HepG2 (cell line): ENCODE results near the gene RABGGTB. TPM values are rescaled to one million over a fixed set of nuclear protein-coding genes. Genes with fewer than 3 reads are reported as not detected.

Source experiments
- ATF2 ChIP-seq: sonication (generic); formaldehyde crosslinking; IDR thresholded peaks from 2 replicates; pipeline ENCODE4 v1.4.0; 2020; ENCODE audit warnings: missing genetic modification reagents
- HMG20B ChIP-seq: conservative IDR thresholded peaks from 2 replicates; pipeline ENCODE4 v1.6.1; 2016; ENCODE audit warnings: missing genetic modification reagents, missing compliant biosample characterization
- KLF13 ChIP-seq: sonication (generic); formaldehyde crosslinking; IDR thresholded peaks from 2 replicates; pipeline ENCODE4 v1.4.0; 2020; ENCODE audit warnings: mild to moderate bottlenecking, missing genetic modification reagents
- NFIC ChIP-seq: IDR thresholded peaks from 2 replicates; pipeline ENCODE4 v1.6.1; 2012; ENCODE audit warnings: mild to moderate bottlenecking, low read length, inconsistent platforms
- SNAPC2 ChIP-seq: sonication (generic); formaldehyde crosslinking; IDR thresholded peaks from 2 replicates; pipeline ENCODE4 v1.8.1; 2022; ENCODE audit warnings: mild to moderate bottlenecking, missing genetic modification reagents
- SNAPC4 ChIP-seq: sonication (generic); formaldehyde crosslinking; IDR thresholded peaks from 2 replicates; pipeline ENCODE4 v1.4.0; 2020; ENCODE audit warnings: mild to moderate bottlenecking, missing genetic modification reagents
- ZBTB33 ChIP-seq: sonication (generic); formaldehyde crosslinking; IDR thresholded peaks from 2 replicates; pipeline ENCODE4 v1.4.0; 2020; ENCODE audit warnings: missing genetic modification reagents
- ZBTB34 ChIP-seq: sonication (generic); formaldehyde crosslinking; IDR thresholded peaks from 2 replicates; pipeline ENCODE4 v1.8.0; 2022; ENCODE audit warnings: mild to moderate bottlenecking, missing genetic modification reagents
- ZC3H4 ChIP-seq: sonication (generic); formaldehyde crosslinking; IDR thresholded peaks from 2 replicates; pipeline ENCODE4 v1.4.0; 2020; ENCODE audit warnings: missing genetic modification reagents, borderline replicate concordance
- ZNF317 ChIP-seq: sonication (generic); formaldehyde crosslinking; IDR thresholded peaks from 2 replicates; pipeline ENCODE4 v1.5.0; 2020; ENCODE audit warnings: mild to moderate bottlenecking, missing genetic modification reagents
- ZNF343 ChIP-seq: sonication (generic); formaldehyde crosslinking; IDR thresholded peaks from 2 replicates; pipeline ENCODE4 v1.4.0; 2020; ENCODE audit warnings: mild to moderate bottlenecking, missing genetic modification reagents
- polyA plus RNA-seq, 8 experiments: library from polyadenylated mRNA; depleted of rRNA in 3 of 8; stranded (reverse) in 7 of 8; unstranded in 1 of 8; fragments of >200 nt; fragmentation: Illumina TruSeq in 4 of 8; extraction: Trizol in 4 of 8; gene quantifications; 2 replicates each; pipeline versions ENCODE4 v1.2.1 to v1.2.3, GENCODE V29; 2011 to 2016; ENCODE audit warnings: low read depth in 4 of 8, missing spikeins in 1 of 8, mixed read lengths in 1 of 8; ENCODE audit not compliant: insufficient read depth in 1 of 8
- total RNA-seq, 5 experiments: library from RNA; depleted of rRNA; stranded (reverse); fragments of >200 nt; fragmentation: Illumina TruSeq; extraction: Trizol; gene quantifications; 2 replicates each; pipeline ENCODE4 v1.2.3, GENCODE V29; 2016; ENCODE audit warnings: low read depth in 1 of 5

The RABGGTB gene
- total and polyA plus RNA-seq, 2 of the 13 experiments (the other 11 are each of a cell fraction or from before 2014, with no cell fraction given): 185 to 290 TPM

GRCh38 chr1:75785320-75785982, 605 bp upstream of the RABGGTB start (continued):
- TF ChIP-seq SNAPC2 (CRISPR knock-in tag): 0 out of 2 replicates have a peak, but pooled peaks have one; percentile 61
- TF ChIP-seq ZC3H4 (CRISPR knock-in tag): 0 out of 2 replicates have a peak, but pooled peaks have one; percentile 18
- no peak for TF ChIP-seq ZBTB33
- no peak for TF ChIP-seq ZBTB34 (CRISPR knock-in tag)
- no peak for TF ChIP-seq ZNF343 (CRISPR knock-in tag)
- 0 out of 2 replicates have a peak, but pooled peaks have one; percentile 39 for TF ChIP-seq SNAPC4
- no peak for TF ChIP-seq HMG20B
- TF ChIP-seq KLF13 (CRISPR knock-in tag): no peak
- peak; percentile 15; the same call in 1 of the 2 replicates for TF ChIP-seq ZNF317 (CRISPR knock-in tag)
- TF ChIP-seq NFIC: 0 out of 2 replicates have a peak, but pooled peaks have one; percentile 17
- no peak for TF ChIP-seq ATF2 (CRISPR knock-in tag)
